ENCODE measurements around the gene ZNF678. TPM values are rescaled to one million over a fixed set of nuclear protein-coding genes. Genes with fewer than 3 reads are reported as not detected.

Gene ZNF678
- total RNA-seq, 1 experiment from 2014 or later, result 19.6 TPM

GRCh38 chr1:227723474-227723873 is 160.1 kb downstream of the ZNF678 start:
- Histone ChIP-seq H3K4me1 (ENCODE audit: low read length) (peaks cover 4% of the 10 kb centered on the region), H3K27ac (ENCODE audit: low read length) (no peak overlapping the region), H3K36me3 (ENCODE audit: insufficient read depth, low read length) (no peaks in the 10 kb centered on the region; the same call in 1 of the 2 replicates), H3K27me3 (ENCODE audit: low read length) (no peaks in the 10 kb centered on the region), H3K79me2 (ENCODE audit: low read length) (no peaks in the 10 kb centered on the region), H3K4me3 (ENCODE audit: low read length) (no peak overlapping the region), H3K9me3 (ENCODE audit: low read length) (0 out of 2 replicates have a peak, but pooled peaks cover 3% of the 10 kb centered on the region), H2AFZ (ENCODE audit: low read length) (no peak overlapping the region), H3K9me2 (replicated peaks; ENCODE audit: insufficient read depth, low read length) (no peaks in the 10 kb centered on the region), H3K9ac (ENCODE audit: low read length) (no peak overlapping the region), H3K4me2 (ENCODE audit: low read depth, low read length, poor library complexity, severe bottlenecking) (no peak overlapping the region), H4K20me1 (ENCODE audit: insufficient read depth, low read depth, low read length) (no peaks in the 10 kb centered on the region)
- no peak for DNase-seq

- Histone ChIP-seq H3K4me1 (ENCODE audit: low read length) (peaks cover 20% of the 10 kb centered on the region), H3K79me2 (ENCODE audit: low read length) (no peaks in the 10 kb centered on the region), H2AFZ (ENCODE audit: low read length) (no peak overlapping the region), H3K9me2 (replicated peaks; ENCODE audit: insufficient read depth, low read length) (no peaks in the 10 kb centered on the region), H4K20me1 (ENCODE audit: insufficient read depth, low read depth, low read length) (peaks cover 5% of the 10 kb centered on the region), H3K27me3 (ENCODE audit: low read length) (no peaks in the 10 kb centered on the region), H3K36me3 (ENCODE audit: insufficient read depth, low read length) (no peaks in the 10 kb centered on the region; the same call in 1 of the 2 replicates), H3K9ac (ENCODE audit: low read length) (no peak overlapping the region), H3K4me3 (ENCODE audit: low read length) (no peak overlapping the region), H3K4me2 (ENCODE audit: low read depth, low read length, poor library complexity, severe bottlenecking) (no peak overlapping the region), H3K27ac (ENCODE audit: low read length) (no peak overlapping the region), H3K9me3 (ENCODE audit: low read length) (0 out of 2 replicates have a peak, but pooled peaks cover 3% of the 10 kb centered on the region)
- no peak for DNase-seq
These were observed 161.7 kb downstream of the ZNF678 start for GRCh38 chr1:227725046-227725445.

GRCh38 chr1:227726318-227726717 is 163.0 kb downstream of the ZNF678 start:
- H3K27me3 ChIP-seq (ENCODE audit: low read length), result no peaks in the 10 kb centered on the region
- no peaks in the 10 kb centered on the region for H3K79me2 ChIP-seq (ENCODE audit: low read length)
- no peak overlapping the region for H2AFZ ChIP-seq (ENCODE audit: low read length)
- H3K27ac ChIP-seq (ENCODE audit: low read length), result no peak overlapping the region
- H3K4me2 ChIP-seq (ENCODE audit: low read depth, low read length, poor library complexity, severe bottlenecking), result no peak overlapping the region
- no peaks in the 10 kb centered on the region for H3K36me3 ChIP-seq (ENCODE audit: insufficient read depth, low read length)
- H4K20me1 ChIP-seq (ENCODE audit: insufficient read depth, low read depth, low read length), result peaks cover 7% of the 10 kb centered on the region
- no peak overlapping the region for H3K4me3 ChIP-seq (ENCODE audit: low read length)
- H3K4me1 ChIP-seq (ENCODE audit: low read length), result peaks cover 32% of the 10 kb centered on the region
- H3K9ac ChIP-seq (ENCODE audit: low read length), result no peak overlapping the region
- H3K9me2 ChIP-seq (replicated peaks; ENCODE audit: insufficient read depth, low read length), result no peaks in the 10 kb centered on the region
- no peak for DNase-seq
- 0 out of 2 replicates have a peak, but pooled peaks cover 3% of the 10 kb centered on the region for H3K9me3 ChIP-seq (ENCODE audit: low read length)

Small RNA genes within 50 kb of the gene (small RNA-seq; reads per million reads assigned to genes)
- 2.5 reads per million, percentile 59 among the genes with 10 or more reads in this experiment for gene RNA5SP77

Other genes with a start within 250 kb of the ZNF678 start
- gene CDC42BPA, start 245.1 kb upstream of the ZNF678 start, total RNA-seq (2014; rRNA removed; shearing (Covaris generic); ENCODE audit: low replicate concordance), result not detected in 2 replicates
- 25.3 and 40.0 TPM in 2 replicates for gene JMJD4, start 171.7 kb downstream of the ZNF678 start, total RNA-seq (2014; rRNA removed; shearing (Covaris generic); ENCODE audit: low replicate concordance)
- 15.3 and 27.1 TPM in 2 replicates for gene SNAP47, start 171.9 kb downstream of the ZNF678 start, total RNA-seq (2014; rRNA removed; shearing (Covaris generic); ENCODE audit: low replicate concordance)

Measured in Karpas-422 (cell line).